ENCODE measurements around the gene ODC1.

DNA sequence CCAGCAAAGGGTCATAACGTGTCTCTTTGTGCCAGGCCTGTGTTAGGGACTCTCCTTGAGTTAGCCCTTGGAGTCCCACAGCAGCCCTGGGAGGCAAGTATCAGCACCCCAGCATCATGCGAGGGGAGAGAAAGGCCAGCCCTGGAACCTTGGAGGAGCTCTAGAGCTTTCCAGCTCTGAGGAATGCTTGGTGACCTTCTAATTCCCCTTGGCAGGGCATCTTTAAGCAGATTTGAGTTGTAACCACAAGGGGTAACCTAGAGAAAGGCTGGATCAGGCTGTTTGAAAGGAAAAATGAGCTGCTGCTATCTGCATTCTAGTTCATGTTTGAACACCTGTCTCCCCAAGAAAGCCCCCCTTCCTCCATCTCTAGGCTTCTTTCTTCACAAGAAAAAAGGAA, 23.8 kb upstream of the ODC1 start:
- TF ChIP-seq, protein P1, sequence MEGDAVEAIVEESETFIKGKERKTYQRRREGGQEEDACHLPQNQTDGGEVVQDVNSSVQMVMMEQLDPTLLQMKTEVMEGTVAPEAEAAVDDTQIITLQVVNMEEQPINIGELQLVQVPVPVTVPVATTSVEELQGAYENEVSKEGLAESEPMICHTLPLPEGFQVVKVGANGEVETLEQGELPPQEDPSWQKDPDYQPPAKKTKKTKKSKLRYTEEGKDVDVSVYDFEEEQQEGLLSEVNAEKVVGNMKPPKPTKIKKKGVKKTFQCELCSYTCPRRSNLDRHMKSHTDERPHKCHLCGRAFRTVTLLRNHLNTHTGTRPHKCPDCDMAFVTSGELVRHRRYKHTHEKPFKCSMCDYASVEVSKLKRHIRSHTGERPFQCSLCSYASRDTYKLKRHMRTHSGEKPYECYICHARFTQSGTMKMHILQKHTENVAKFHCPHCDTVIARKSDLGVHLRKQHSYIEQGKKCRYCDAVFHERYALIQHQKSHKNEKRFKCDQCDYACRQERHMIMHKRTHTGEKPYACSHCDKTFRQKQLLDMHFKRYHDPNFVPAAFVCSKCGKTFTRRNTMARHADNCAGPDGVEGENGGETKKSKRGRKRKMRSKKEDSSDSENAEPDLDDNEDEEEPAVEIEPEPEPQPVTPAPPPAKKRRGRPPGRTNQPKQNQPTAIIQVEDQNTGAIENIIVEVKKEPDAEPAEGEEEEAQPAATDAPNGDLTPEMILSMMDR (IDR thresholded peaks at IDR 0.05): no peak
- TF ChIP-seq POLR2A (IDR thresholded peaks at IDR 0.05) (no peak), EP300 (IDR thresholded peaks at IDR 0.05) (no peak)

Data from tibial nerve (tissue), 4 donors.